NCI-H2227 (cell line): ENCODE data around the gene POU3F3.

Experiments used
- DNase-seq: peaks from one replicate; lab custom pipeline; 2025; ENCODE audit not compliant: unreplicated experiment; lab: John Stamatoyannopoulos, UW

POU3F3 gene

GRCh38 chr2:104859766-104860450 is 6.0 kb downstream of the POU3F3 start:
- DNase-seq = no peak

- no peak for DNase-seq
Observed at GRCh38 chr2:104860451-104860790, 6.5 kb downstream of the POU3F3 start.

DNA sequence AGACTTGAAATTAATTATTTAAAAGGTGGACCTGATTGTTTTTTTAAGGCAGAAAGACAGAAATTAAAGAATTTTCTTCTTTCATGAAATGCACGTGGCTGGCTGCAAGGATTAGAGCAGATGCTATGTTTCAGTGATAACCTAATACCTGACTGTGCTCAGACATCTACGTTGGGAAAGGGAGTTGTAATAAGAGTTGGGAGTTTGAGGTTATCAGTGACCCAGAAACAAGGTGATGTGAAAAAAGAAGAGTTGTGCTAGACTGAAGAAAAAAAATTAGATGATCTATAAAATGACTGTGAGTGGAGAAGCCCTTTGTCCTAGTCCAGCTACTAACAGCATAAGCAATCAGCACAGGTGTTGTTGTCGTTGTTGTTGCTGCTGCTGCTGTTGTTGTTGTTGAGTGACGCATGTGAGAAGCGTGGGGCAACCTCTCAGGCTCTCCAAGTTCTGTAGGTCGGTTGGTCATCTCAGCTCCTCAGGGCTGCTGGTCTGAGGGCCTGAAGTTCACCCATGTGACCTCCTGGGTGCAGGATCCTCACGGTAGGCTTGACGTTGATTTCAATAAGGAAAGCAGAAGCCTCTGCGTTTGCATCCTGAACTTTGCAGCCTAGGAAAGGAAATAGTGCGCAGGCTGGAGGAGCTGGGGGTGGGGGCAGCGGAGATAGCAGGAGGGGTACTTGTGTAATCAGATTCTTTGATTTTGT is 7.6 kb downstream of the POU3F3 start:
- no peak for DNase-seq

GRCh38 chr2:104862058-104862941 is 8.4 kb downstream of the POU3F3 start:
- no peak for DNase-seq

GRCh38 chr2:104863146-104863467 is 9.2 kb downstream of the POU3F3 start:
- no peak for DNase-seq

- DNase-seq = no peak
Observed at GRCh38 chr2:104863468-104864279, 9.8 kb downstream of the POU3F3 start.

GRCh38 chr2:104864280-104865095 is 10.6 kb downstream of the POU3F3 start:
- no peak for DNase-seq

DNA sequence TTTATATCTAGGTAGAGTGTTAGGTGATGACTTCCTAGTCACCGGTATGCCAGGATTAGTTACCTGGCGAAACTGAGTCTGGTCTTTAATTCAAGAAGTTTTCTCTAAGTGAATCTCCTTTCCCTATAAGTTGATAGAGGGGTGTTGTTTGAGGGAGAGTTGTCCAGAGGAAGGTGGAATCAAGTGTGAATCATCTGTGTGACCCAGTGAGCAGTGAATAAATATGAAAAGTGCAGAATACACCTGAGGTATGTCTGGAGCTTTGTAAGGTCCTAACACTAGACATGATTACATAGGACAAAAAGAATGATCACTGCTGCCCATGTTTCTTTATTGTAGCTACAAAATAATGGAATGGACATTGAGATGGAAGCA is 11.2 kb downstream of the POU3F3 start:
- DNase-seq = no peak

DNA sequence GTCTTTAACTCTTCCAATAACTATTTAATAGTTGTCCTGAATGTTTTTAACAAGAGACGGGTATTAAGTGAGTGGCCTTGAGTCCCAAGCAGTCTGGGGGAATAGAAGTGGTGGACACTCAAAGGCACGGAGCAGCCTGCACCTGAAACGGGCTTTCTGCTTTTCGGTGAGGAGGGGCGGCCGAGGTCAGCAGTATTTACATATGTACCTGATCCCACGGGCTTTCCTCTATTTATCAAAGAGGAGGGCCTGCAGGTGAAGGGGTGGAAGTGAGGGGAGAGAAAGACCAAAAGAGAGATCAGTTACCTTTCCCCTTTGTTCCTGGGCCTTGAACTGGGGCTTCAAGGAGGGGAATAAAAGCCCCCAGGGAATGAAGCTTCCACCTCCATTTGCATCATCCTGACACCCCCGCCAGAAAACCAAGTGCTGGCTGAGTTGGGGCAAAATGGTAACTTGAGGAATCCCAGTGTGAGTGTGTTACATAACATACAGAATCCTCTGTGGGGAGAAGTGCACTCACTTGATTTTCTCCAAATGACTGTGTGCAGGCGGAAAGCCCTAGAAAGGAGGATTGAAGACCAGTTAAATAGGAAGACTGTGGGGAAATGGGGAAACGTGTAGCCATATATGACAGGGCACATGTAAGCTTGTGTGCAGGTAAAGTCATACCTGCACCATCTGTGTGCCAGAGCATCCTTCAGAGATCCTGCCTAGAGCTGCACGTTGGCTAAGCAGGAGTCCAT is 12.4 kb downstream of the POU3F3 start:
- no peak for DNase-seq

DNA sequence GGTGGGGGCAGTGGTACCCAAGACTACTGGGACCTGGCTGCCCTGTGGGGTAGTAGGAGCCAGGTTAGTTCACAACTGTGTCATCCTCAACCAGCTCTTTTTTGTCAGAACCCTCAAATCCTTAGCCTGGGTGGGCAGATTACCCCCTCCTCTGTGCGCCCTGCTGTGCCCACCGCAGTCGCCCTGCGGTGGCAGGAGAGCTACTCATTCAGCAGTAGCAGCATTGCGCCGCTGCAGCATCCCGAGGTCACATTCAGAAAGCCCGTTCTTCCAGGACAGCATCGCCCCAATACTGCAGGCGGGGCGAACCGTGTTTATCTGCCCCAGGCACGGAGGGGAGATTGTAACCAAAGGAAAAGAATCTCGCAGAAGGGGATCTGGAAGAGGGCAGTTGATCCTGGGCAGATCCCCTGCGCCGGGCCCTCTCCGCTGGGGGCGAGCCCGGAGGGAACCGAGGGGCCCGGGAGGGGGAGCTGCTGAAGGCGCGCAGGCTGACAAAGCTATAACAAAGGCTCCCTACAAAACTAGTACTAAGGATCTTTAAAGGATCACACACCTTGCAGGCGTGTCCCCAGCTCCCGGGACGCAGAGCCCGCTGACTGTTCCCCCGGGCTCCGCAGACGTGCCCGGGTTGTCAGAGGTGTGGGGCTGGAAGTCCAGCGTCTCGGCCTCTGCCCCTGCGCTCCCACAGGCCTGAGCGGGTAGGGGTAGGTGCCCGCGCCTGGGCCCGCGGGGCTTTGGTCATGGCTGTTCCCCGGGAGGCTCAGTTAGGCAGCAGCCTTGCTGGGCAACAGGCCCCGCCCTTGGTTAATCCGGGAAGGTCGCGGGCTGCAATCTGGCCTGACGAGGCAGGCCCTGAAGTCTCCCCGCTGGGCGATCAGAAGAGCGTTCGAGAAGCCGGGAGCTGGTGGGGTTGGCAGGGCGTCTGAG is 13.2 kb downstream of the POU3F3 start:
- DNase-seq = no peak

DNA sequence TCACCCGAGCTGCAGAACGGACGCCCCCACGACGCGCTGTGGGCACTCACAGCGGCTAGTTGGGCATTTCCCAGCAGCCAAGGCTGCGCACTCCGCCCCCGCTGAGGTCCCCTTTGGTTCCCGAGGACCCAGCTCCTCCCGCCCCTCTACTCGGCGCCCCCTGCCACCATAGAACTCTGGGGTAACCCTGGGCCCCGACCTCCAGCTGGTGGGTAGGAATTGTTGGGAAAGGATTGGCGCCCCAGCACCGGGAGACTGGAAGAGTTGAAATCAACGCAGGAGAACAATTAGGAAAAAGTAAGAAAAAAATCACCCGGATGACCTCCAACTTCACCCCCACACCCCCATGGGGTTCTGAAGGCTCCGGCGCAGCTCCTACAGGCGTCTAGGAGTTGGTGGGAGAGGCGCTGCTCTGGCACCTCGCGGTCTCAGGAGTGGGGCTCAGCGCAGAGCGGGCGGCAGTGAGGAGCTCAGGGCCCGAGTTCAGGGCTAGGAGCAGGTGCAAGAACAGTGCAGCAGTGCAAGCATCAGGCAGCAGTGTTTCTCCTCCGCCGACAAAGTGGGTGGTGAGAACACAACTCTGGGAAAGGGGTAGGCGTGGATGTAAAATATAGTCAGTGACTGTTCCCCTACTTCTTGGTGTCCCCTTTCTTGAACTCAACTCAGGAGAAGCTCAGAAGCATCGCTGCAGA is 14.0 kb downstream of the POU3F3 start:
- DNase-seq = no peak

DNA sequence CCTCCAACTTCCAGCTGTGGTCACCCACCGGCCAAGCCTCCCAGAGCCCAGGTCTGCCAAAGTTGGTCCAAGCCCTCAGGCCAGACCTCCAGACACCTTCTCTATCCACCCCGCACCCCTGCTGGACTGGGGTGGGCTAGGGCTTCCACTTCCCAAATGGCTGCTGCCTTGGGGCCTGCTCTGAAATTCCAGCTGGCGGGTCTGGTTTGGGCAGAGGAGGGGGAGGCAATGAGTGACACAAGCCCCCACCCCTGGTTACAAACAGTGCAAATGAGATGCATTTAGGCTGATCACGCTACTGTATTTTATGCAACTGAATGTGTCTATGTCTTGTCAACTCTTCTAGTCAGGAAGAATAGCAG is 14.6 kb downstream of the POU3F3 start:
- no peak for DNase-seq

DNA sequence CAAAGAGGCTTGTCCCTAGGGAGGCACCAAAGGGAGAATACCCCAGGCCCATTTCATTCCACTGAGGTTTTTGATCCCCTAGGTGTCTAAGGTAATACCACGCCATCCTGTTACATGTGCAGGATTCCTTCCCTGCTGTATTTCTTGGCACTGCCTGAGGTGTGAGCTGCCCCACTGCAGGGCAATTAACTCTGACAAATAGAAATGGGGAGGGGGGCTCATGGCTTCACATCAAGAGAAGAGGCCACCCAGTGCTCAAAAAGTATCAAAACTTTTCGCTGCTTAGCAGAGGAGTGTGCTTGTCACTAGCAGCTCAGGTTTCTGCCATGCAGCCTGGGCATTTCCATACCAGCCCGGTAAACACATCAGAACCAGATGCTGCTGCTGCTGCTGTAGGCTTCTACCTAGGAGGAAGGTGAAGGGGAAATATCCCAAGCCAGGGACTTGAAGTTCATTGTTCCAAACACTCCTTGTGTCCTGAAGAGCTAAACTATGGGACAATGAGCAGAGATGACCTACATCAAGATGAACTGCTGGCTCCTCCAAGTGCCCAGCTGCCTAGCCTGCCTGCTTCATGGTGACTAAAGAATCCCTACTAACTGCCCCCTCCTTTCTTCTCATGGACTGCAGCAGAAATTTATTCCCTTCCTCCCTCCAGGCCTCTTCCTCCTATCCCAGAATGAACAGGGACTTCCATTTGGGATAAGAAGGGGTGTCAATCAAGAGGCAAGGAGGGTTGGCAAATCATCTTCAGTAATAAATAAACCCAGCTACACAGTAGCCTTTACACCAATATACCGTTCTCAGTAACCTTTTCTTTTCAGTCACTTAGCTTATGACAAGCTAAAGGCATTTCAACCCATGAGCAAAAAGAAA is 16.4 kb downstream of the POU3F3 start:
- DNase-seq = no peak

- no peak for DNase-seq
Observed at GRCh38 chr2:104871649-104871971, 17.7 kb downstream of the POU3F3 start.

DNA sequence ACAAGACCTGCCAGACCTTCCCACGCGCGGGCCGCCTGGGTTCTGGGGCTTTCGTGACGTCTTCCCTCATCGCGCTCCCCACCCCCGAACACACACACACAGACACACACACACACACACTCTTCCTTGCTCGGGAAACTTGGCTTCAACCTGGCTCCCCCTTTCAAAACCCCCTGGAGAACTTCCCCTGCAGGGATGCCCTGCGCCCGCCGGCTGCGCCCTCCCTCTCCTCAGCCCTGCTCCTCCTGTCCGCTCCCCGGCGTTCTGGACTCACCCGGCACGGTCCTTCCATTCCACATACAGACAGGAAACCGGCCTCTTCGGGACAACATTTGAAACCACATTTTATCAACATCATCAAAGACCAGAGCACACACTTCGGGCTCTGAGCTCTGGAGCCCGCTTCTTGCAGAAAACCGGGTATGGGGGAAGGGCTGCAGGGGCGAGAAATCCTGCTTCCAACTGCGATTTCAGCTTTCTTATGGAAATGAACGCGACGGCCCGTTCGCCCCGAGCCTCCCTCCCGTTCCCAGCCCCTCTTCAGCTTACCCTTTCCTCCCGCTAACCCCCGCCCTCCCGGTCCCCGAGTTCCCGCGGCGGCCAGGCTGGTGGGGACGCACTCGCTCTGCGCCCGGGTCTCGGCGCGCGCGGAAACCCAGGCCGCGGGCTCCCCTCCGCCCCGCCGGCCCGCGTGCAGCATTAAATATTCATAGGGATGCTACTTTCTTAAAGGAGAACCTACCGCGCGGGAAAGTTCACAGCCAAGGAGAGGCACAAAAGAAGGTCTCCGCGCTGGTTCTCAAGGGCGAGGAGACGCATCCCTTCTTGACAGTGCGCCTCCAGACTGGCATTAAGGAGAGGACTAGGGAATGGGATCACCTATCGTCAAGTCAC is 18.3 kb downstream of the POU3F3 start:
- no peak for DNase-seq
